GM12878 (cell line): Measurements from ENCODE around the gene DGLUCY. TPM values are rescaled to one million over a fixed set of nuclear protein-coding genes. Genes with fewer than 3 reads are reported as not detected.

Experiments used
- ATAC-seq: fragments of 200-7000 bp; cut with Tn5 transposase; 3 replicates; pipeline ENCODE4 v1.9.1; 2020; ENCODE audit warnings: mild to moderate bottlenecking, moderate library complexity
- BruUV-seq: library from RNA; stranded (reverse); fragments of 400-500 nt; replicated peaks from 2 replicates; lab custom pipeline; 2021; lab: Mats Ljungman, UMichigan
- CTCF ChIA-PET: fragments of 300-600 bp; sonication (Branson Sonifier 250); formaldehyde crosslinking; extraction: SDS; loops from one replicate; lab custom pipeline; 2021; ENCODE audit warnings: inconsistent platforms; lab: Yijun Ruan, JAX
- POLR2A ChIA-PET: fragments of 350-600 bp; formaldehyde crosslinking; extraction: SDS; loops from one replicate; lab custom pipeline; 2021; ENCODE audit warnings: inconsistent platforms; lab: Charles Lee
- RAD21 ChIA-PET: fragments of 300-600 bp; sonication (Branson Sonifier 250); formaldehyde crosslinking; loops from one replicate; lab custom pipeline; 2023; ENCODE audit warnings: antibody characterized with exemption; ENCODE audit not compliant: unreplicated experiment; lab: Charles Lee
- SMC1A ChIA-PET: fragments of 300-600 bp; sonication (Branson Sonifier 250); formaldehyde crosslinking; loops from one replicate; lab custom pipeline; 2023; ENCODE audit not compliant: unreplicated experiment, uncharacterized antibody; lab: Charles Lee
- DNase-seq: peaks from one replicate; pipeline ENCODE4 v3.0.0-alpha.2; 2011; ENCODE audit warnings: low read depth, low spot score
- FAIRE-seq: peaks from 3 replicates; lab custom pipeline; 2011; peaks lifted over from hg19 to GRCh38; lab: Jason Lieb, UNC
- H2AFZ ChIP-seq: 2 replicates; pipeline ENCODE4 v1.6.0; 2011; ENCODE audit warnings: low read depth, low read length, control low read depth; ENCODE audit not compliant: control insufficient read depth
- H3K27ac ChIP-seq: 2 replicates; pipeline ENCODE4 v1.5.1; 2011; ENCODE audit warnings: control low read depth; ENCODE audit not compliant: control insufficient read depth, insufficient read depth
- H3K27me3 ChIP-seq, 2 experiments: replicated peaks in 1 of 2; 2 replicates each; pipeline versions ENCODE4 v1.6.0 to v1.6.1; 2011; ENCODE audit warnings: low read length in 1 of 2; ENCODE audit not compliant: control insufficient read depth in 2 of 2, insufficient read depth in 2 of 2
- H3K36me3 ChIP-seq, 2 experiments: 2 replicates each; pipeline ENCODE4 v1.5.1; 2011; ENCODE audit warnings: low read length in 1 of 2; ENCODE audit not compliant: control insufficient read depth in 2 of 2, insufficient read depth in 2 of 2
- H3K4me1 ChIP-seq: 2 replicates; pipeline ENCODE4 v1.6.1; 2011; ENCODE audit warnings: mild to moderate bottlenecking, low read length, moderate library complexity, mixed read lengths; ENCODE audit not compliant: control insufficient read depth, insufficient read depth
- H3K4me2 ChIP-seq: 2 replicates; pipeline ENCODE4 v1.6.0; 2011; ENCODE audit warnings: control low read depth; ENCODE audit not compliant: control insufficient read depth, insufficient read depth
- H3K4me3 ChIP-seq: fragments of 200-600 bp; sonication (generic); 2 replicates; pipeline ENCODE4 v1.5.1; 2016
- H3K79me2 ChIP-seq: 2 replicates; pipeline ENCODE4 v1.6.0; 2011; ENCODE audit warnings: low read length; ENCODE audit not compliant: control insufficient read depth, insufficient read depth
- H3K9ac ChIP-seq: 2 replicates; pipeline ENCODE4 v1.8.0; 2011; ENCODE audit warnings: low read length, control low read depth, mixed read lengths; ENCODE audit not compliant: control insufficient read depth, insufficient read depth
- H3K9me3 ChIP-seq: replicated peaks from 3 replicates; pipeline ENCODE4 v1.5.1; 2011; ENCODE audit warnings: mild to moderate bottlenecking, low read length; ENCODE audit not compliant: control insufficient read depth, insufficient read depth
- H4K20me1 ChIP-seq: 2 replicates; pipeline ENCODE4 v1.6.0; 2011; ENCODE audit not compliant: control insufficient read depth, insufficient read depth
- GATAD2B ChIP-seq: fragments of 450-650 bp; conservative IDR thresholded peaks from 2 replicates; pipeline ENCODE4 v1.6.1; 2017; ENCODE audit warnings: low read depth, mild to moderate bottlenecking, moderate library complexity
- HDGF ChIP-seq: fragments of 450-650 bp; IDR thresholded peaks from 2 replicates; pipeline ENCODE4 v1.6.1; 2016; ENCODE audit warnings: antibody characterized with exemption
- IKZF1 ChIP-seq: fragments of 450-650 bp; conservative IDR thresholded peaks from 2 replicates; pipeline ENCODE4 v1.6.1; 2017; ENCODE audit warnings: antibody characterized with exemption, mild to moderate bottlenecking
- IKZF2 ChIP-seq, 2 experiments: fragments of 450-650 bp; IDR thresholded peaks; 2 replicates each; pipeline ENCODE4 v1.6.1; 2017; ENCODE audit warnings: mild to moderate bottlenecking in 2 of 2, moderate library complexity in 2 of 2
- MTA2 ChIP-seq: fragments of 450-650 bp; IDR thresholded peaks from 2 replicates; pipeline ENCODE4 v1.6.1; 2016; ENCODE audit warnings: low read depth, mild to moderate bottlenecking, moderate library complexity
- NBN ChIP-seq: fragments of 450-650 bp; IDR thresholded peaks from 2 replicates; pipeline ENCODE4 v1.6.1; 2016
- NFYA ChIP-seq: IDR thresholded peaks from 2 replicates; pipeline ENCODE4 v1.6.1; 2011; ENCODE audit warnings: low read depth, mild to moderate bottlenecking, low read length, improper control_type of control experiment, borderline replicate concordance
- NR2C1 ChIP-seq: fragments of 450-650 bp; IDR thresholded peaks from 2 replicates; pipeline ENCODE4 v1.6.1; 2017; ENCODE audit warnings: antibody characterized with exemption, mild to moderate bottlenecking, moderate library complexity
- NR2C2 ChIP-seq: IDR thresholded peaks from 2 replicates; pipeline ENCODE4 v1.6.1; 2011; ENCODE audit warnings: borderline replicate concordance, low read depth; ENCODE audit not compliant: control insufficient read depth, insufficient read length
- RUNX3 ChIP-seq: IDR thresholded peaks from 2 replicates; pipeline ENCODE4 v1.6.1; 2012; ENCODE audit warnings: low read length, inconsistent platforms
- SMAD1 ChIP-seq: fragments of 450-650 bp; IDR thresholded peaks from 2 replicates; pipeline ENCODE4 v1.6.1; 2018; ENCODE audit warnings: mild to moderate bottlenecking, low read depth; ENCODE audit not compliant: partially characterized antibody
- TAF1 ChIP-seq: IDR thresholded peaks from 2 replicates; pipeline ENCODE4 v1.6.1; 2011; ENCODE audit warnings: mild to moderate bottlenecking, low read depth, low read length, borderline replicate concordance
- ZZZ3 ChIP-seq: IDR thresholded peaks from 2 replicates; pipeline ENCODE4 v1.6.1; 2011; ENCODE audit warnings: low read depth; ENCODE audit not compliant: control insufficient read depth, insufficient read length
- WGBS: methylation state at CpG from one replicate; pipeline ENCODE4 v1.1.6; 2016; ENCODE audit warnings: low lambda C conversion rate; ENCODE audit not compliant: insufficient replicate concordance, insufficient coverage; ENCODE audit errors: missing lambda C conversion rate; 5-methylcytosine and 5-hydroxymethylcytosine counted together
- in situ Hi-C: fragments of 300-500 bp; cut with MboI; formaldehyde crosslinking; loops from 9 replicates; pipeline ENCODE4 v1.14.3; 2018; ENCODE audit warnings: mixed read lengths
- intact Hi-C: fragments of 100-400 bp; cut with micrococcal nuclease; formaldehyde crosslinking; loops from one replicate; pipeline ENCODE4 v1.14.2; 2022; ENCODE audit not compliant: unreplicated experiment
- polyA plus RNA-seq, 11 experiments: library from polyadenylated mRNA; depleted of rRNA in 4 of 11; unstranded in 6 of 11; stranded (reverse) in 5 of 11; fragments of >200 nt; fragmentation: Nextera tagmentation in 4 of 11; fragmentation: Illumina TruSeq in 1 of 11; extraction: Ambion mirVana in 4 of 11; extraction: Trizol in 1 of 11; gene quantifications; 1 replicate in 1 of 11; 2 replicates in 10 of 11; pipeline versions ENCODE4 v1.2.1 to v1.2.3, GENCODE V29; 2011 to 2016; ENCODE audit warnings: inconsistent platforms in 2 of 11, missing spikeins in 2 of 11, low read depth in 1 of 11
- total RNA-seq, 4 experiments: library from RNA; depleted of rRNA in 3 of 4; stranded (reverse); fragments of >200 nt in 3 of 4; fragmentation: Illumina TruSeq in 1 of 4; extraction: Trizol in 1 of 4; gene quantifications; 2 replicates each; pipeline versions ENCODE4 v1.2.1 to v1.2.3, GENCODE V29; 2013 to 2021
- TF ChIP-seq, protein P1 (sequence below): fragments of 450-650 bp; IDR thresholded peaks from 2 replicates; pipeline ENCODE4 v1.6.1; 2016; ENCODE audit warnings: mild to moderate bottlenecking
- TF ChIP-seq, protein P2 (sequence below): IDR thresholded peaks from 2 replicates; pipeline ENCODE4 v1.6.1; 2011; ENCODE audit warnings: low read depth, low read length, improper control_type of control experiment, borderline replicate concordance
- TF ChIP-seq, protein P3 (sequence below): fragments of 450-650 bp; formaldehyde crosslinking; IDR thresholded peaks from 2 replicates; pipeline ENCODE4 v1.4.0; 2022; ENCODE audit warnings: mild to moderate bottlenecking, moderate library complexity
- TF ChIP-seq, protein P4 (sequence below): fragments of 450-650 bp; IDR thresholded peaks from 2 replicates; pipeline ENCODE4 v1.6.1; 2017; ENCODE audit warnings: low read depth, mild to moderate bottlenecking, moderate library complexity

DGLUCY gene
- total and polyA plus RNA-seq, 10 of the 15 experiments (the other 5 are each of a cell fraction or from before 2014, with no cell fraction given) = 15.0 to 70.3 (median 55.1) TPM

DNA sequence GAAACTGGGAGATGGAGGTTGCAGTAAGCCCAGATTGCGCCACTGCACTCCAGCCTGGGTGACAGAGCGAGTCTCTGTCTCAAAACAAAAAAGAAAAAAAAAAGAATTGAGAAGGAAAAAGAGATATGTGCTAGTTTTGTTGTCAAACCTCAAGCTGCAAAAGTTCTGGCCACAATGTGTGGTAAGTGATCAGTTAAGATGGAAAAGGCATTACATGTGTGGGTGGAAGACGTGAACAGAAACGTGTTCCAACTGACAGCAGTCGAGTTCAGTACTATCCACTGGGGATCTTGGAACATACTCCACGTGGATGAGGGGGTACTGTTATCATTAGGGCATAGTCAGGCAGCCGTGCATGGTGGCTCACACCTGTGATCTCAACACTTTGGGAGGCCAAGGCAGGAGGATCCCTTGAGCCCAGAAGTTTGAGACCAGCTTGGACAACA, 113.3 kb downstream of the DGLUCY start:
- no peak for DNase-seq
- peak overlapping the region; percentile 73; the same call in 1 of the 2 replicates for H3K4me2 ChIP-seq
- no peak for ATAC-seq
- SMC1A ChIA-PET = interaction anchor here (0.8 to 5.7 kb wide), 7 partner anchors 11 to 51 kb away, joined by 3 to 142 read pairs (median 5); partner anchors contain the start of gene GPR68
- H3K4me3 ChIP-seq = peak overlapping the region; percentile 4; the same call in 1 of the 2 replicates
- peaks cover 53% of the 10 kb centered on the region for H3K4me1 ChIP-seq
- H3K9me3 ChIP-seq = peaks cover 10% of the 10 kb centered on the region
- POLR2A ChIA-PET = interaction anchor here (0.7 to 4.6 kb wide), 4 partner anchors 12 to 168 kb away, joined by 3 to 108 read pairs (median 22); partner anchors contain the start of gene GPR68
- in situ Hi-C loops (no loop called here), intact Hi-C loops (no loop called here)
- peak overlapping the region; percentile 92 for H3K27ac ChIP-seq
- FAIRE-seq = no peak
- BruUV-seq = no TSS peak
- 51% methylated on average over 7 of the region's 7 CpGs for WGBS
- H3K9ac ChIP-seq = peak overlapping the region; percentile 61
- CTCF ChIA-PET = interaction anchor here (0.6 to 4.7 kb wide), 10 partner anchors 15 to 217 kb away, joined by 3 to 59 read pairs (median 4); partner anchors contain the start of genes DGLUCY and GPR68
- RAD21 ChIA-PET = interaction anchor here (1.4 to 5.5 kb wide), 9 partner anchors 8 to 95 kb away, joined by 3 to 90 read pairs (median 4); partner anchors contain the start of gene GPR68
- H3K27me3 ChIP-seq = no peaks in the 10 kb centered on the region
- no peaks in the 10 kb centered on the region; the same call in 1 of the 2 replicates for H3K79me2 ChIP-seq
- H3K36me3 ChIP-seq = peaks cover 0 to 6% of the 10 kb centered on the region in 2 experiments; a peak in 2 of 4 replicates
- no peaks in the 10 kb centered on the region for H4K20me1 ChIP-seq
- no peak overlapping the region for H2AFZ ChIP-seq
- TF ChIP-seq TAF1 (no peak), NR2C1 (no peak), NBN (0 out of 2 replicates have a peak, but pooled peaks have one; percentile 46), NR2C2 (no peak), SMAD1 (no peak), RUNX3 (peak; percentile 59), GATAD2B (no peak), ZZZ3 (no peak), MTA2 (peak; percentile 55; the same call in 1 of the 2 replicates), HDGF (peak; percentile 43; the same call in 1 of the 2 replicates), NFYA (no peak), IKZF2 (IDR thresholded peaks at IDR 0.05) (peak; percentile 66 to 72; a peak in 2 of 4 replicates), IKZF1 (peak; percentile 86)
- TF ChIP-seq, protein P1, sequence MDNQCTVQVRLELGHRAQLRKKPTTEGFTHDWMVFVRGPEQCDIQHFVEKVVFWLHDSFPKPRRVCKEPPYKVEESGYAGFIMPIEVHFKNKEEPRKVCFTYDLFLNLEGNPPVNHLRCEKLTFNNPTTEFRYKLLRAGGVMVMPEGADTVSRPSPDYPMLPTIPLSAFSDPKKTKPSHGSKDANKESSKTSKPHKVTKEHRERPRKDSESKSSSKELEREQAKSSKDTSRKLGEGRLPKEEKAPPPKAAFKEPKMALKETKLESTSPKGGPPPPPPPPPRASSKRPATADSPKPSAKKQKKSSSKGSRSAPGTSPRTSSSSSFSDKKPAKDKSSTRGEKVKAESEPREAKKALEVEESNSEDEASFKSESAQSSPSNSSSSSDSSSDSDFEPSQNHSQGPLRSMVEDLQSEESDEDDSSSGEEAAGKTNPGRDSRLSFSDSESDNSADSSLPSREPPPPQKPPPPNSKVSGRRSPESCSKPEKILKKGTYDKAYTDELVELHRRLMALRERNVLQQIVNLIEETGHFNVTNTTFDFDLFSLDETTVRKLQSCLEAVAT = peak; percentile 51; the same call in 1 of the 2 replicates
- TF ChIP-seq, protein P2, sequence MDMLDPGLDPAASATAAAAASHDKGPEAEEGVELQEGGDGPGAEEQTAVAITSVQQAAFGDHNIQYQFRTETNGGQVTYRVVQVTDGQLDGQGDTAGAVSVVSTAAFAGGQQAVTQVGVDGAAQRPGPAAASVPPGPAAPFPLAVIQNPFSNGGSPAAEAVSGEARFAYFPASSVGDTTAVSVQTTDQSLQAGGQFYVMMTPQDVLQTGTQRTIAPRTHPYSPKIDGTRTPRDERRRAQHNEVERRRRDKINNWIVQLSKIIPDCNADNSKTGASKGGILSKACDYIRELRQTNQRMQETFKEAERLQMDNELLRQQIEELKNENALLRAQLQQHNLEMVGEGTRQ = no peak
- TF ChIP-seq, protein P3, sequence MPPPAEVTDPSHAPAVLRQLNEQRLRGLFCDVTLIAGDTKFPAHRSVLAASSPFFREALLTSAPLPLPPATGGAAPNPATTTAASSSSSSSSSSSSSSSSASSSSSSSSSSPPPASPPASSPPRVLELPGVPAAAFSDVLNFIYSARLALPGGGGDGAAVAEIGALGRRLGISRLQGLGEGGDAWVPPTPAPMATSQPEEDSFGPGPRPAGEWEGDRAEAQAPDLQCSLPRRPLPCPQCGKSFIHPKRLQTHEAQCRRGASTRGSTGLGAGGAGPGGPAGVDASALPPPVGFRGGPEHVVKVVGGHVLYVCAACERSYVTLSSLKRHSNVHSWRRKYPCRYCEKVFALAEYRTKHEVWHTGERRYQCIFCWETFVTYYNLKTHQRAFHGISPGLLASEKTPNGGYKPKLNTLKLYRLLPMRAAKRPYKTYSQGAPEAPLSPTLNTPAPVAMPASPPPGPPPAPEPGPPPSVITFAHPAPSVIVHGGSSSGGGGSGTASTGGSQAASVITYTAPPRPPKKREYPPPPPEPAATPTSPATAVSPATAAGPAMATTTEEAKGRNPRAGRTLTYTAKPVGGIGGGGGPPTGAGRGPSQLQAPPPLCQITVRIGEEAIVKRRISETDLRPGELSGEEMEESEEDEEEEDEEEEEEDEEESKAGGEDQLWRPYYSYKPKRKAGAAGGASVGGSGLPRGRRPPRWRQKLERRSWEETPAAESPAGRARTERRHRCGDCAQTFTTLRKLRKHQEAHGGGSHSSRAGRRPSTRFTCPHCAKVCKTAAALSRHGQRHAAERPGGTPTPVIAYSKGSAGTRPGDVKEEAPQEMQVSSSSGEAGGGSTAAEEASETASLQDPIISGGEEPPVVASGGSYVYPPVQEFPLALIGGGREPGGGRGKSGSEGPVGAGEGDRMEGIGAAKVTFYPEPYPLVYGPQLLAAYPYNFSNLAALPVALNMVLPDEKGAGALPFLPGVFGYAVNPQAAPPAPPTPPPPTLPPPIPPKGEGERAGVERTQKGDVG (CRISPR knock-in tag) = 0 out of 2 replicates have a peak, but pooled peaks have one; percentile 7
- TF ChIP-seq, protein P4, sequence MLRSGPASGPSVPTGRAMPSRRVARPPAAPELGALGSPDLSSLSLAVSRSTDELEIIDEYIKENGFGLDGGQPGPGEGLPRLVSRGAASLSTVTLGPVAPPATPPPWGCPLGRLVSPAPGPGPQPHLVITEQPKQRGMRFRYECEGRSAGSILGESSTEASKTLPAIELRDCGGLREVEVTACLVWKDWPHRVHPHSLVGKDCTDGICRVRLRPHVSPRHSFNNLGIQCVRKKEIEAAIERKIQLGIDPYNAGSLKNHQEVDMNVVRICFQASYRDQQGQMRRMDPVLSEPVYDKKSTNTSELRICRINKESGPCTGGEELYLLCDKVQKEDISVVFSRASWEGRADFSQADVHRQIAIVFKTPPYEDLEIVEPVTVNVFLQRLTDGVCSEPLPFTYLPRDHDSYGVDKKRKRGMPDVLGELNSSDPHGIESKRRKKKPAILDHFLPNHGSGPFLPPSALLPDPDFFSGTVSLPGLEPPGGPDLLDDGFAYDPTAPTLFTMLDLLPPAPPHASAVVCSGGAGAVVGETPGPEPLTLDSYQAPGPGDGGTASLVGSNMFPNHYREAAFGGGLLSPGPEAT = peak; percentile 68; the same call in 1 of the 2 replicates
